GM19099 (cell line): ENCODE measurements around the gene ST8SIA3.

Experiments
- POLR2A ChIP-seq: IDR thresholded peaks from 3 replicates; pipeline ENCODE4 v1.6.1; 2011; ENCODE audit warnings: low read depth; ENCODE audit not compliant: insufficient read length; ENCODE audit errors: extremely low read depth

The ST8SIA3 gene

DNA sequence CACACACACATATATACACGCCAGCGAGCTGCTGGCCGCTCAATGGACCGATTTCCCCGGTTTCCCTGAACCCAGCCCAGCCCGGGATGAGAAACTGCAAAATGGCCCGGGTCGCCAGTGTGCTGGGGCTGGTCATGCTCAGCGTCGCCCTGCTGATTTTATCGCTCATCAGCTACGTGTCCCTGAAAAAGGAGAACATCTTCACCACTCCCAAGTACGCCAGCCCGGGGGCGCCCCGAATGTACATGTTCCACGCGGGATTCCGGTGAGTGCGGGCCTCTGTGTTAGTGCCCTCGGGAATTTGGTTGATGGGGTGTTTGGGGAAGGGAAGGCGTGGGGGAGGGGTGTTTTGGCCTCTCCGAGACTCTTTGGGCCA lies 392 bp downstream of the ST8SIA3 start:
- no peak for TF ChIP-seq POLR2A

DNA sequence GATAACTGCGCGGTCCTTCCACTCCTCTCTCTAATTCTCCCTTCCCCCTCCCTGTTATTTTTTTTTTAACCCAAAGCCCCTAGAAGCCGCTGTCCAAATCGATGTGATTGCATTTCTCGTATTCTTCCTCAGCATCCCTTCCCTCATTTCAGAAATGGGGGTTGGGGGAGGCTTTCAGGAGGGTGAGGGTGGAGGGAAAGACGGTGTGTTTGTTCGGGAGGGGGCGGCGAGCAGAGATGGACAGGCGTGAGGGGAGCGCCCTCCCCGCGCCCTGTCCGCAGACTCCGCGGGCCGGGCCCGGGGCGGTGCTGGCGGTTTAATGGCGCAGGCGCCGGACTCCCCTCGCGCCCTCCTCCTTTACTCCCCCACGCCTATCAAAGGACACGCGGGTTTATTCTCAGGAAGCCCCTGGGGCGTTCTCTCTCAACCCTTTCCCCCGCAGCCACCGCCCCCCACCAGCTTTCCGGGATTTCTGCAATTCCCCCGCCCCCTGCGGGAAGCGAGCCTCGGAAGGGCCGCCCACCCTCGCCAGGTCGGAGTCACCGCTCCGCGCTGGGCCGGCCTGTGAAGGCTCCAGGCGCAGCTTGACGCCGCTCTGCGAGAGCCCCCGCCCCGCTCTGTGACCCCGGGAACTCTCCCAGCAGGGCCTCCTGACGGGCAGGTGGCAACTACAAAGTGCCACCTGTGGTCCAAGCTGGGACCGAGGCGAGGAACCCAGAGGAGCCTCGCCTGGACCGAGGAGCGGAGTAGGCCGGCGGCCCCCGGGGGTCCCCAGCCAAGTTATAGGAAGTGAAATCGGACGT lies 981 bp downstream of the ST8SIA3 start:
- no peak for TF ChIP-seq POLR2A

DNA sequence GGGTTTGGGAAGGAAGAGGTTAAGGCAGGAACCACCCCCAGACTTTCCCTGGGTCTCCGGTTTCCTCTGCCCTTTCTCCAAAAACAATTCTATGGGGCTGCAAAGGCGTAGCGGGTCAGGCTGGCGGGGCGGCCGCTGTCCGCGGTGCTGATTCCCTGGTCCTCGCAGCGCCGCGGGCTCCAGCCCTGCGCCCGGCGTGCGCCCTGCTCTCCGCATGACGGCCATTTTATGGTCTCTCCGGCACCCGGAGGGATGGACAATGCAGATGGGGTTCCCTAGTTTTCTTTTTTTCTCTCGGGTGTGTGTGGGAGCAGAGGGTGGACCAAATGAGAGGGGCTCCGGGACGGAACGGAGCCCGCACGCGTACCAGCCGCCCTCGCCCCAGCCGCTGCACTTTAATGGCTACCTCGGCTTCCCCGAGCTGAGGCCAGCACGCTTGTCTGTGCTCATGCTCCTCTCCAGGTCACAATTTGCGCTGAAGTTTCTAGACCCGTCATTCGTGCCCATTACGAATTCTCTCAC lies 1.6 kb downstream of the ST8SIA3 start:
- TF ChIP-seq POLR2A: no peak

DNA sequence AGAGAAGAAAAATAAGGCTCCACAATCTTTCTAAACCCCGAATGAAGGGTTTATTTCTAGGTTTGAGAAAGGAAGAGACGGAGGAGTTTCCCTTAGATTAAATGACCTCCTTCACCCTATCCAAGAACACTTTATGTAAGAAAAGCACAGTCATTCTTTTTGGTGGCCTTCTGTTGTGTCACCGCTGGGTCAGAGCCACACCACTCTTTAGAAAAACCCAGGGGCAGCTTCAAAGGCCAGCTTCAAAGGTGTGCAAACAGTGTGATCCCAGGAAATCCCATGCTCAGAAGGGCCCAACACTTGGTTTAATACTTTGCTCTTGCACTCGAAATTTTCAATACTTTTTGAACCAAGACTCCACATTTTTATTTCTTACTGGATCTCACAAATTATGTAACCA lies 7.1 kb downstream of the ST8SIA3 start:
- no peak for TF ChIP-seq POLR2A

DNA sequence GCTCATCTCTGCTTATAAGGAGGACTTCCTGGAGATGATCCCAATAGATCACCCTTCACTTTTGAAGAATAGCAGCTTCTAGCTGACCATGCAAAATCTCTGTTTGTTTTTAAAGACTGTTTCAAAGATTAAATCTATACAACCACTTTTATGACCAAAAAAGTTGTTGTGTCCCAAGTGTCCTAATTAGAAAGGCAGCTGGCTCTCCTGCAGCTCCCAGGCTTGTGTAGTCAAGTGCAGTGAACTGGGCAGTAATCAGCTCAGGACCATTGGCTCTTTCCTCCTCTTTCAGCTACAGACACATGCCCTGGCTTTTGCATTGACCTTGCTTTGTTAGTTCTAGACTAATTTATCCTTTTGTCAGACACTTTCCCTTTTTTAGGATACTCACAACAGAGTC lies 10.4 kb downstream of the ST8SIA3 start:
- TF ChIP-seq POLR2A: no peak

DNA sequence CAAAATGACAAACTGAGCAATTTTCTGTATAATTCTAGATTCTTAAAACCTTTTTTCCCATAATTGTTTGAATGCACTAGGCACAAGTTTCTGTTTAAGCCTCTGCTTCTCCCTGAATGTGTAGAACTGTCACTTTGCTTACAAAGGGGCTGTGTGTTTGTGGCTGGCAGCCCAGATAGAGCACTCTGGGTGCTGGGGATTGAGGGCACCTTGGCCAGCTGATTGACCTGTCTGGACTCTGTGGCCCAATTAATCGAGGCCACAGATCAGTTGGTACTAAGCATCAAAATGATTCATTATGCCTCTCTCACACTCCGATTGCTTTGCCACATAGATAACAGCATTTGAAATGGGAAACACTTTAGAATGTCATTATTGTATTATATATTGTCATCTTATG lies 12.1 kb downstream of the ST8SIA3 start:
- TF ChIP-seq POLR2A: no peak

DNA sequence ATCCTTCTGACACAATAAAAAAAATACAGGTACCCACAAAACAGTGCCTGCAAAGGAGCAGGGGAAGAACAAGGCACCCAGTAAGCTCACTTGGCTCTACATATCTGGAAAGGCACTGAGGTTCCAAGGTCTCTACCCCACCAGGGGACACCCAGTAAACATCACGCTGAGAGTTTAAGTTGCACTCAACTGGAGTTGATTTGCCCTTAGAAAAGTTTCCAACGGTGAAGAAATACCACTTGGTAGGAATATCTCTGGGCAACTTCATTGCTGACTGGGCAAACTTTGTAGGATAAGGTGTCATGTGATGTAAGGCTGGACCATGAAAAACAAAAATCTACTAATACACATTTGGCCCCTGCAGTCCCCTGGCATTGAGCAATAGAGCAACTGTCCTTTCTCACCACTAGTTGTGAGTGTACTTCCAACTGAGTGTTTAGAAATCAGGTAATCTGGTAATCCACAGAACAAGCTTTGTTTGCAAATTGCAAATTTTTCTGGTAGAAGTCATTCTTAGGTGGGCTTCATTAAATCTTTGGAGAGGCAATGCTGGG lies 14.2 kb downstream of the ST8SIA3 start:
- no peak for TF ChIP-seq POLR2A

DNA sequence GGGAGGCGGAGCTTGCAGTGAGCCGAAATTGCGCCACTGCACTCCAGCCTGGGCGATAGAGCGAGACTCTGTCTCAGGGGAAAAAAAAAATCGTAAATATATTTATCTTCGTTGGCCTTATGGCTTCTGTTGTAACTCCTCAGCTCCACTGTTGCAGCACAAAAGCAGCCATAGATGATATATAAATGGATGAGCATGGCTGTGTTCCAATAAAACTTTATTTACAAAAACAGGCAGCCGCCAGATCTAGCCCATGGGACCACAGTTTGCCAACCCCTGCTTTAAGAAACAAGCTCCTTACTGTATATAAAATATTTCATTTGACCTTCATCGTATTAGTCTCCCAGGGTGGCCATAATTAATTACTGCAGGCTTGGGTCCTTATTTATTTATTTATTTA lies 20.1 kb downstream of the ST8SIA3 start:
- TF ChIP-seq POLR2A: no peak

DNA sequence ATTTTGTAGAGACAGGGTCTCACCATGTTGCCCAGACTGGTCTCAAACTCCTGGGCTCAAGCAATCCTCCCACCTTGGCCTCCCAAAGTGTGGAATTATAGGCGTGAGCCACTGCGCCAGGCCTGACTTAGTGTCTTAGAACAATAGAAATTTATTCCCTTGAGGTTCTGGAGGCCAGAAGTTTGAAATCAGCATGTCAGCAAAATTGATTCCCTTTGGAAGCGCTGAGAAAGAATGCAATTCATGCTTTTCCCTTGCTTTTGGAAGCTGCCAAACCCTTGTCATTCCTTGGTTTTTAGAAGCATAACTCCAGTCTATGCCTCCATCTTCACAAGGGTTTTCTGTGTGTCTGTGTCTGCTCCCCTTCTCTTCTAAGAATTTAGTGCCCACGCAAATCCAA lies 20.7 kb downstream of the ST8SIA3 start:
- no peak for TF ChIP-seq POLR2A

DNA sequence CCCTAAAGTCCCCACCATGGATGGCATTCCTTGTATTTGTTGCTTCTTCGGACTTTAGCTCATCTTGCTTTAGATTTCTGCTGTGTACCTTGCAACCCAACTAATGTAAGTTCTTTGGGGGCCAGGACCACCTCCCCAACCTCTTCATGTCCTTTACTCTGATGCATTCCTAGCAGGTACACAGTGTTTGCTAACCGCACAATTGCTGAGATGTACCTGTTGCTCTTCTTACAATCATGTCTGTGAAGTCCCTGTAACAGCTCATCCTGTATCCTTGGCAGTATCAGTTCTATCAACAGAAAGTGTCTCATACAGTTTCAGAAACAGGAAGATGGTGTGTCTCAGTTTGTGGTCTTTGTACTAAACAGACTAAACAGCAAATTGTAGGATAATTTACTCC lies 24.1 kb downstream of the ST8SIA3 start:
- no peak for TF ChIP-seq POLR2A

DNA sequence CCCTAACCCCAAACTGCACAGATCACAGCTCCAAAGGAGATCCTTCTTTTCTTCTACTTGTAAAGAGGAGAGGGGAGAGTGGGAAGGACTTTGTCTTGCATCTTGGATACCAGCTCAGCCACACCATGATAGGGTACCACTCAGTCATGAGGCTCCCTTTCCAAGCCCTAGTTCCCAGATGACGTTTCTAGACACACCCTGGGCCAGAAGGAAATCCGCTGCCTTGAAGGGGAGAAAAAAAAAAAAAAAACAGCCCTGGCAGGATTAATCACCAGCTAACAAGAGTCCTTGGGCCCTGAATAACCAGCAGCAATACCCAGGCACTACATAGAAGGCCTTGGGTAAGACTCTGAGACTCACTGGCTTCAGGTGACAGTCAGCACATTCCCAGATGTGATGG lies 36.9 kb downstream of the ST8SIA3 start:
- TF ChIP-seq POLR2A: no peak

DNA sequence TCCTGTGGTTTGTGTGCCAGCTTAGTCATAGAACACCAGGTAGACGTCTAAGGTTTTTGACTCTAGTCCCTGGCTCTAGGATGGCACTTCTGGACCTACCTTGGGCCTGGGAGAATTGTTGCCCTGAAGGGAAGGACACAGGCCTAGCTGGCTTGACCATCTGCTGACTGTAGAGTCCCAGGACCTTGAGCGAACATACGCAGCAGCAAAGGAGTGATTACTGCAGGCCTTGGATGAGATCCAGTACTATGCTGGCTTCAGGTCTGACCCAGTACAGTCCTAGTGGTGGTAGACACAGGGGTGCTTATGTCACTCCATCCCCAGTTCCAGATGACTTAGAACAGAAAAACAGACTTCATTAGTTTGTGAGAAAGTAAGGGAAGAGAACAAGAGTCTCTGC lies 37.7 kb downstream of the ST8SIA3 start:
- TF ChIP-seq POLR2A: no peak

DNA sequence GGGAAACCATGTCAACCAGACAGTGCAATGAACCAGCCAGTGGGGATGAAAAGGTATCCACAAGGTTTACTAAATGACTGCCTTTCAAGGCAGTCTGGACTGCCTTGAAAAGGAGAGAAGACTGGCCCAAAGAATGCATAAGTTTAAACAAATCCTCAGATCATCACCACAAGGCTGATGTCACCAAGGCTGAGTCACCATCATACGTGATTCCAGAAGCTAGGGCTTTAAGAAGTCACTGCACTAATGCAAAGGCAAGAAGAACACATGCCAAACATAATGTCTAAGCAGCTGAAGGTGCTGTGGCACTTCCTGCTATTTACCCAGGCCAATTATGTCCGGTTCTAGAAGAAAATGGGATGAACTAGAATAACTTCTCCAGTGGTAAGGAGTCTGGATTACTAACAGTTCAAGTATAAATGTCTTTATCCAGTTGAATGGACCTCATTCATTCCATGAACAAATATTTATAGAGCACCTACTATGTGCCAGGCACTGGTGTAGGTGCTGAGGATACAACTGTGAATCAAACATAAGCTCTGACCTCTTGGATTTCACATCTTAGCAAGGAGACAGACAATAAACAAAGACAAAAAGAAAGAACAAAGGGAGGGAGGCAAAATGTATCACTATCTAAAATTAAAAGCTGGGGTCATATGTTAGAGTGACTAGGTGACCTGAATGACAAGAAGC lies 45.2 kb downstream of the ST8SIA3 start:
- TF ChIP-seq POLR2A: no peak

DNA sequence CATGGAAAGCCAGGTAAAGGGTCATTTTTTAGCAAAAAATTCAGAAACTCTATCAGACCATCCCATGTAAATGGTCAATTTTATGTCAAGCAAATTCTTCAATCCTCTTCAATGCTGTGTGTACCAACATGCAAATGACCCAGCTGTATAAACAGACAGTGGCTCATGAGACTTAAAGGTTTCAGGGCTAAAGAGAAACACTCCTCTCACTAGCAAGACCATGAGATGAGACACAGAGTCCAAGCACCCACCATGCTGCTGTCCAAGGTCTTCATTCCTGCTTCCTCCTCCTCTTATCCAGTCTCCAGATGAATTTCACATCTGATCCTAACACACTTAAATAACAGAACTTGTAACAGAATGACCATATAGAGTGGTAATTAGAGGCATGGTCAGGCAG lies 52.0 kb downstream of the ST8SIA3 start:
- no peak for TF ChIP-seq POLR2A

DNA sequence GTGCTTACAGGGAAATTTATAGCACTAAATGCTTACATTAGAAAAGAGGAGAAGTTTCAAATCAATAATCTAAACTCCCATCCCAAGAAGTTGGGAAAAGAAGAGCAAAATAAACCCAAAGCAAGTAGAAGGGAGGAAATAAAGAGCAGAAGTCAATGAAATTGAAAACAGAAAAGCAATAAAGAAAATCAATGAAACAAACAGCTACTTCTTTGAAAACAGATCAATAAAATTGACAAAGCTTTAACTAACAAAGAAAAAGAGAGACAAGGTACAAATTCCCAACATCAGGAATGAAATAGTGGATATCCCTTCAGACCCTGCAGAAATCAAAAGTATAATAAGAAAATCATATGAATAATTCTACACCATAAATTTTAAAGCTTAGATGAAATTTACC lies 57.3 kb downstream of the ST8SIA3 start:
- TF ChIP-seq POLR2A: no peak

DNA sequence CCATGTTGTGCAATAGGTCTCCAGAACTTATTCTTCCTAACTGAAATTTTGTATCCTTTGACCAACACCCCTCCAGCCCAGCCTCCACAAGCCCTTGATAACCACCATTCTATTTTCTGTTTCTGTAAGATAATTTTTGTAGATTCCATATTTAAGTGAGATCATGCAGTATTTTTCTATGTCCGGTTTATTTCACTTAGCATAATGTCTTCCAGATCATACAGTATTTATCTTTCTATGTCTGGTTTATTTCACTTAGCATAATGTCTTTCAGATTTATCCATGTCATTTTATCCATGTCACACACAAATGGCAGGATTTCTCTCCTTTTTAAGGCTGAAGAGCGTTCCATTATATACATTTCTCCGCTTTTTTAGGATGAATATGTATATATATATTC lies 58.4 kb downstream of the ST8SIA3 start:
- no peak for TF ChIP-seq POLR2A
